Effector CD8-positive, alpha-beta T cell (primary cell): ENCODE measurements around the gene VWA5B1.

ENCODE experiments used
- DNase-seq: peaks from one replicate; lab custom pipeline; 2025; lab: John Stamatoyannopoulos, UW

Gene VWA5B1

GRCh38 chr1:20386323-20387081 is 95.8 kb downstream of the VWA5B1 start:
- no peak for DNase-seq

GRCh38 chr1:20389571-20389970 is 98.9 kb downstream of the VWA5B1 start:
- DNase-seq, result no peak

- no peak for DNase-seq
Measured at GRCh38 chr1:20390589-20391331, 100.1 kb downstream of the VWA5B1 start.

- no peak for DNase-seq
Measured at GRCh38 chr1:20395255-20395654, 104.6 kb downstream of the VWA5B1 start.

GRCh38 chr1:20398744-20399143 is 108.1 kb downstream of the VWA5B1 start:
- no peak for DNase-seq

- no peak for DNase-seq
Measured at GRCh38 chr1:20399196-20399595, 108.5 kb downstream of the VWA5B1 start.

- no peak for DNase-seq
Measured at GRCh38 chr1:20399606-20400180, 109.0 kb downstream of the VWA5B1 start.

GRCh38 chr1:20400341-20401177 is 109.9 kb downstream of the VWA5B1 start:
- DNase-seq, result no peak

GRCh38 chr1:20401405-20402010 is 110.8 kb downstream of the VWA5B1 start:
- DNase-seq, result no peak

- no peak for DNase-seq
Measured at GRCh38 chr1:20402585-20403422, 112.1 kb downstream of the VWA5B1 start.

- no peak for DNase-seq
Measured at GRCh38 chr1:20403423-20404145, 112.9 kb downstream of the VWA5B1 start.

GRCh38 chr1:20404466-20404865 is 113.8 kb downstream of the VWA5B1 start:
- no peak for DNase-seq
